ENCODE results near the gene CLIC6.

Gene CLIC6

GRCh38 chr21:34701726-34702125, 32.9 kb downstream of the CLIC6 start:
- H3K27ac ChIP-seq: no peak overlapping the region
- TF ChIP-seq CTCF (conservative IDR thresholded peaks at IDR 0.05) (no peak), ZFX (IDR thresholded peaks at IDR 0.05) (no peak)

GRCh38 chr21:34702341-34703170, 33.8 kb downstream of the CLIC6 start:
- no peak overlapping the region for H3K27ac ChIP-seq

DNA sequence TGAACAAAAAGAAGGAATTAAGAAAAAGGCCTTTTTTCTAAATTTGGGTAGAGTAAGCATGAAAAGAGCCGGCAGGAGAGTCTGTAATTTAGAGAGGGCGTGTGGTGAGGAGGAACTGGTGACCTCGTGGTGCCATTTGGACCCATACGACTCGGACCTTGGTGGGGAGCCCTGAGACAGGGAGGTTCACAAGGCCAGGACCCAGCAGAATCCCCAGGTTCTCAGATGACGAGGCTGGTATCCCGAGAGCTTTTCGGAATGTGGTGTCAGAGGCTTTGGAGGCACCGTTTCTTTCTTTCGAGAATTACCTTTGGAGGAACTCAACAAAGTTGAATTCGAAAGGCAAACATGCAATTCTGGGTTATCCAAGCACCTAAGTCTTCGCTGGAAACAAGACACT, 34.8 kb downstream of the CLIC6 start:
- TF ChIP-seq ZFX (IDR thresholded peaks at IDR 0.05) (no peak), CTCF (conservative IDR thresholded peaks at IDR 0.05) (no peak)
- no peak overlapping the region for H3K27ac ChIP-seq

More at GRCh38 chr21:34702341-34703170, 33.8 kb downstream of the CLIC6 start:
- TF ChIP-seq ZFX (IDR thresholded peaks at IDR 0.05) (no peak), CTCF (conservative IDR thresholded peaks at IDR 0.05) (no peak)

GRCh38 chr21:34704119-34704518, 35.3 kb downstream of the CLIC6 start:
- TF ChIP-seq CTCF (conservative IDR thresholded peaks at IDR 0.05) (no peak), ZFX (IDR thresholded peaks at IDR 0.05) (no peak)
- no peak overlapping the region for H3K27ac ChIP-seq

- no peak overlapping the region for H3K27ac ChIP-seq
- TF ChIP-seq ZFX (IDR thresholded peaks at IDR 0.05): no peak
- no peak for TF ChIP-seq CTCF (conservative IDR thresholded peaks at IDR 0.05)
Measured at GRCh38 chr21:34705011-34705410, 36.2 kb downstream of the CLIC6 start.

DNA sequence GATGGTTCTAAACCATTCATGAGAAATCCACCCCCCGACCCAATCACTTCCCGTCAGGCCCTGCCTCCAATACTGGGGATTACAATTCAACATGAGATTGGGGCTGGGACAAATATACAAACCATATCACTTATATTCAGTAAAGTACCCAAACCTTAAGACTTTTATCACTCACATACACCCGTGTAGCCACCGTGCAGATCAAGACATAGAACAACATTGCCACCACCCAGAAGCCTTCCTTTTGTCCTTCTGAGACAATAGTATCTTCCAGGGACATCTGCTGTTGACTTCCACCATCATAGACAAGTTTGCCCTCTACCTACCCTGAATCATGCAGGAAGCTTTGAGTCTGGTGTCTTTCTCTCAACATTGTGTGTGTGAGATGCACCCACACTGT, 37.5 kb downstream of the CLIC6 start:
- no peak for TF ChIP-seq ZFX (IDR thresholded peaks at IDR 0.05)
- TF ChIP-seq CTCF (conservative IDR thresholded peaks at IDR 0.05): no peak

GRCh38 chr21:34707876-34708325, 39.1 kb downstream of the CLIC6 start:
- no peak for TF ChIP-seq CTCF (conservative IDR thresholded peaks at IDR 0.05)
- no peak for TF ChIP-seq ZFX (IDR thresholded peaks at IDR 0.05)
- H3K27ac ChIP-seq: no peak overlapping the region

More for the DNA sequence above, 37.5 kb downstream of the CLIC6 start:
- H3K27ac ChIP-seq: no peak overlapping the region

All from C4-2B (cell line).